WERI-Rb-1 (cell line): ENCODE data around the gene GSK3A.
"Not testable (repeated sequence)": the region's sequence is repeated elsewhere in the genome, so short reads cannot be mapped to it uniquely, and the experiment has no call there.

Experiments used
- DNase-seq: peaks from one replicate; pipeline ENCODE4 v3.0.0-alpha.2; 2020
- H3K27ac ChIP-seq: fragments of 250-450 bp; sonication (Bioruptor Pico); 2 replicates; pipeline ENCODE4 v1.5.1; 2020; ENCODE audit warnings: mild to moderate bottlenecking, moderate library complexity
- H3K27me3 ChIP-seq: fragments of 250-450 bp; sonication (Bioruptor Pico); 2 replicates; pipeline ENCODE4 v1.5.1; 2021; ENCODE audit warnings: mild to moderate bottlenecking, low read depth, moderate library complexity; ENCODE audit not compliant: insufficient read depth, severe bottlenecking
- H3K36me3 ChIP-seq: fragments of 250-450 bp; sonication (Bioruptor Pico); 2 replicates; pipeline ENCODE4 v1.5.1; 2020; ENCODE audit warnings: mild to moderate bottlenecking, moderate library complexity
- H3K4me3 ChIP-seq: 2 replicates; pipeline ENCODE4 v1.5.1; 2011; ENCODE audit warnings: low read depth, mild to moderate bottlenecking, control low read depth, low read length
- H3K9me3 ChIP-seq: fragments of 250-450 bp; sonication (Bioruptor Pico); 2 replicates; pipeline ENCODE4 v1.5.1; 2021; ENCODE audit warnings: mild to moderate bottlenecking, moderate library complexity; ENCODE audit not compliant: severe bottlenecking
- CTCF ChIP-seq: IDR thresholded peaks from 2 replicates; pipeline ENCODE4 v1.5.1; 2011; ENCODE audit warnings: low read depth, mild to moderate bottlenecking, control low read depth, inconsistent platforms, low read length

The GSK3A gene

GRCh38 chr19:42261763-42262162 lies 19.4 kb upstream of the GSK3A start:
- no peak for TF ChIP-seq CTCF
- Histone ChIP-seq H3K4me3 (no peak overlapping the region), H3K27me3 (no peaks in the 10 kb centered on the region), H3K9me3 (no peaks in the 10 kb centered on the region), H3K36me3 (no peaks in the 10 kb centered on the region), H3K27ac (no peak overlapping the region)
- no peak for DNase-seq

- not testable (repeated sequence) for H3K27me3 ChIP-seq, H3K9me3 ChIP-seq, DNase-seq, H3K4me3 ChIP-seq, H3K27ac ChIP-seq, H3K36me3 ChIP-seq
Measured at GRCh38 chr19:42257842-42258241, 15.4 kb upstream of the GSK3A start.

GRCh38 chr19:42255766-42256745 lies 13.7 kb upstream of the GSK3A start:
- Histone ChIP-seq H3K36me3 (no peaks in the 10 kb centered on the region; the same call in 1 of the 2 replicates), H3K27me3 (no peaks in the 10 kb centered on the region), H3K9me3 (no peaks in the 10 kb centered on the region), H3K27ac (peak overlapping the region; percentile 44), H3K4me3 (peak overlapping the region; percentile 96)
- peak; percentile 28 for DNase-seq
- TF ChIP-seq CTCF: no peak

- DNase-seq: peak; percentile 92
- peaks cover 6% of the 10 kb centered on the region; the same call in 1 of the 2 replicates for H3K36me3 ChIP-seq
- TF ChIP-seq CTCF: no peak
- peak within 1 kb of the TSS; percentile 85 for H3K27ac ChIP-seq
- no peaks in the 10 kb centered on the region for H3K9me3 ChIP-seq
- peak within 1 kb of the TSS; percentile 96 for H3K4me3 ChIP-seq
- H3K27me3 ChIP-seq: no peaks in the 10 kb centered on the region
Measured at GRCh38 chr19:42254850-42255765, 12.7 kb upstream of the GSK3A start, which contains the start of gene ERF. Gene ERF (minus strand): TSS chr19:42255128. CDS start chr19:42254999, 129 bp downstream.

- Histone ChIP-seq H3K36me3 (peaks cover 13% of the 10 kb centered on the region; the same call in 1 of the 2 replicates), H3K27me3 (no peaks in the 10 kb centered on the region), H3K27ac (peak overlapping the region; percentile 85), H3K4me3 (peak overlapping the region; percentile 96), H3K9me3 (no peaks in the 10 kb centered on the region)
- peak; percentile 73 for DNase-seq
- no peak for TF ChIP-seq CTCF
Measured at GRCh38 chr19:42254089-42254849, 11.9 kb upstream of the GSK3A start.
